VCaP (cell line): ENCODE measurements around the gene ZBTB46.

Experiments
- H3K27ac ChIP-seq: fragments of 450-650 bp; 2 replicates; pipeline ENCODE4 v1.5.1; 2017
- CTCF ChIP-seq: fragments of 450-650 bp; conservative IDR thresholded peaks from 2 replicates; pipeline ENCODE4 v1.5.1; 2017; ENCODE audit warnings: mild to moderate bottlenecking, moderate library complexity

Gene ZBTB46

GRCh38 chr20:63750807-63751470 lies 80.1 kb downstream of the ZBTB46 start:
- TF ChIP-seq CTCF, result no peak
- no peak overlapping the region for H3K27ac ChIP-seq

GRCh38 chr20:63749597-63750508 lies 81.2 kb downstream of the ZBTB46 start:
- no peak overlapping the region for H3K27ac ChIP-seq
- TF ChIP-seq CTCF, result no peak

- no peak overlapping the region for H3K27ac ChIP-seq
- no peak for TF ChIP-seq CTCF
These were observed 82.2 kb downstream of the ZBTB46 start for GRCh38 chr20:63748934-63749270.

- no peak for TF ChIP-seq CTCF
- no peak overlapping the region for H3K27ac ChIP-seq
These were observed 82.8 kb downstream of the ZBTB46 start for GRCh38 chr20:63748070-63748933.

GRCh38 chr20:63747622-63748069 lies 83.4 kb downstream of the ZBTB46 start:
- H3K27ac ChIP-seq, result no peak overlapping the region
- TF ChIP-seq CTCF, result no peak

GRCh38 chr20:63746751-63747315 lies 84.2 kb downstream of the ZBTB46 start:
- no peak for TF ChIP-seq CTCF
- no peak overlapping the region for H3K27ac ChIP-seq
